ENCODE results near the gene TOB2.
"Not testable (repeated sequence)": the region's sequence is repeated elsewhere in the genome, so short reads cannot be mapped to it uniquely, and the experiment has no call there.

Gene TOB2

GRCh38 chr22:41406410-41406809, 40.2 kb downstream of the TOB2 start:
- Histone ChIP-seq H3K4me2 (peak overlapping the region in 1 of 11 experiments; percentile 60; a peak in 2 of 22 replicates), H3K4me3 (no peak overlapping the region), H3K9ac (no peak overlapping the region), H3K27ac (no peak overlapping the region), H3K9me3 (replicated peaks in 1 of 11) (no peaks in the 10 kb centered on the region), H4K20me1 (no peaks in the 10 kb centered on the region), H3K27me3 (no peaks in the 10 kb centered on the region), H3K36me3 (no peaks in the 10 kb centered on the region), H3K4me1 (peaks cover 17 to 73% (median 57%) of the 10 kb centered on the region in 10 experiments)
- TF ChIP-seq Cebpa-rat (IDR thresholded peaks at IDR 0.05): no peak

GRCh38 chr22:41405588-41405987, 41.0 kb downstream of the TOB2 start:
- Histone ChIP-seq H4K20me1 (no peaks in the 10 kb centered on the region), H3K27me3 (no peaks in the 10 kb centered on the region), H3K9ac (peak overlapping the region in 4 of 11 experiments; percentile 34 to 56 (median 47); a peak in 5 of 22 replicates), H3K9me3 (replicated peaks in 1 of 11) (no peaks in the 10 kb centered on the region), H3K4me2 (peak overlapping the region in 7 of 11 experiments; percentile 5 to 60 (median 50); a peak in 7 of 22 replicates), H3K4me3 (no peak overlapping the region), H3K36me3 (no peaks in the 10 kb centered on the region), H3K27ac (peak overlapping the region in 3 of 11 experiments; percentile 7 to 45 (median 40); a peak in 2 of 22 replicates), H3K4me1 (peaks cover 10 to 68% (median 49%) of the 10 kb centered on the region in 10 experiments)
- TF ChIP-seq Cebpa-rat (IDR thresholded peaks at IDR 0.05): no peak

- Histone ChIP-seq H3K27ac (0 out of 22 replicates have a peak overlapping the region, but pooled peaks of 1 of the 11 experiments have one; percentile 53), H3K4me3 (no peak overlapping the region), H3K9me3 (replicated peaks in 1 of 11) (no peaks in the 10 kb centered on the region), H3K9ac (peak overlapping the region in 2 of 11 experiments; percentile 4 to 10; a peak in 2 of 22 replicates), H3K4me1 (peaks cover 10 to 58% (median 40%) of the 10 kb centered on the region in 10 experiments), H4K20me1 (no peaks in the 10 kb centered on the region), H3K27me3 (no peaks in the 10 kb centered on the region), H3K36me3 (no peaks in the 10 kb centered on the region), H3K4me2 (peak overlapping the region in 8 of 11 experiments; percentile 21 to 83 (median 77); a peak in 9 of 22 replicates)
- TF ChIP-seq Cebpa-rat (IDR thresholded peaks at IDR 0.05): no peak
These were observed 42.9 kb downstream of the TOB2 start for GRCh38 chr22:41403532-41404318.

GRCh38 chr22:41402851-41403250, 43.8 kb downstream of the TOB2 start:
- H4K20me1 ChIP-seq; H3K9me3 ChIP-seq (replicated peaks in 1 of 11); H3K36me3 ChIP-seq; H3K27me3 ChIP-seq; H3K4me3 ChIP-seq: not testable (repeated sequence)
- H3K4me2 ChIP-seq: peak overlapping the region in 7 of 11 experiments; percentile 56 to 83 (median 79); a peak in 12 of 22 replicates
- peaks cover 10 to 50% (median 35%) of the 10 kb centered on the region in 10 experiments for H3K4me1 ChIP-seq
- H3K27ac ChIP-seq: peak overlapping the region in 4 of 11 experiments; percentile 50 to 70 (median 60); a peak in 6 of 22 replicates
- H3K9ac ChIP-seq: peak overlapping the region in 4 of 11 experiments; percentile 50 to 61 (median 60); a peak in 5 of 22 replicates

GRCh38 chr22:41401781-41402648, 44.6 kb downstream of the TOB2 start:
- Histone ChIP-seq H3K9me3 (replicated peaks in 1 of 11) (no peaks in the 10 kb centered on the region), H3K4me1 (peaks cover 10 to 50% (median 31%) of the 10 kb centered on the region in 10 experiments), H4K20me1 (no peaks in the 10 kb centered on the region), H3K4me3 (no peak overlapping the region), H3K27ac (peak overlapping the region in 8 of 11 experiments; percentile 1 to 70 (median 36); a peak in 11 of 22 replicates), H3K9ac (peak overlapping the region; percentile 11 to 61 (median 44); a peak in 15 of 22 replicates), H3K27me3 (no peaks in the 10 kb centered on the region), H3K4me2 (peak overlapping the region; percentile 46 to 83 (median 64)), H3K36me3 (peaks cover 3 to 13% (median 7%) of the 10 kb centered on the region in 11 experiments; a peak in 11 of 22 replicates)
- TF ChIP-seq Cebpa-rat (IDR thresholded peaks at IDR 0.05): no peak

GRCh38 chr22:41398921-41399320, 47.7 kb downstream of the TOB2 start:
- TF ChIP-seq Cebpa-rat (IDR thresholded peaks at IDR 0.05): no peak
- H3K27ac ChIP-seq: no peak overlapping the region
- peaks cover 24 to 44% (median 36%) of the 10 kb centered on the region in 11 experiments; a peak in 21 of 22 replicates for H3K36me3 ChIP-seq
- H3K27me3 ChIP-seq: no peaks in the 10 kb centered on the region
- no peaks in the 10 kb centered on the region for H3K9me3 ChIP-seq (replicated peaks in 1 of 11)
- no peak overlapping the region for H3K9ac ChIP-seq
- H3K4me2 ChIP-seq: no peak overlapping the region
- no peaks in the 10 kb centered on the region for H4K20me1 ChIP-seq
- H3K4me3 ChIP-seq: no peak overlapping the region
- H3K4me1 ChIP-seq: peaks cover 10 to 36% (median 24%) of the 10 kb centered on the region in 10 experiments

- H3K4me1 ChIP-seq: peaks cover 8 to 19% (median 10%) of the 10 kb centered on the region in 10 experiments
- no peak overlapping the region for H3K4me3 ChIP-seq
- H3K27ac ChIP-seq: no peak overlapping the region; a peak in 1 of 22 replicates
- H3K36me3 ChIP-seq: peaks cover 28 to 52% (median 38%) of the 10 kb centered on the region in 11 experiments; a peak in 21 of 22 replicates
- H3K4me2 ChIP-seq: no peak overlapping the region
- H3K9ac ChIP-seq: peak overlapping the region in 5 of 11 experiments; percentile 1 to 30 (median 17); a peak in 5 of 22 replicates
- no peaks in the 10 kb centered on the region for H3K27me3 ChIP-seq
- no peaks in the 10 kb centered on the region for H4K20me1 ChIP-seq
- H3K9me3 ChIP-seq (replicated peaks in 1 of 11): no peaks in the 10 kb centered on the region
- no peak for TF ChIP-seq Cebpa-rat (IDR thresholded peaks at IDR 0.05)
These were observed 49.3 kb downstream of the TOB2 start for GRCh38 chr22:41397143-41397811.

- H3K4me1 ChIP-seq: peaks cover 0 to 6% (median 0%) of the 10 kb centered on the region in 10 experiments; a peak in 2 of 20 replicates
- peaks cover 28 to 67% (median 44%) of the 10 kb centered on the region in 11 experiments; a peak in 21 of 22 replicates for H3K36me3 ChIP-seq
- no peaks in the 10 kb centered on the region for H4K20me1 ChIP-seq
- no peaks in the 10 kb centered on the region for H3K27me3 ChIP-seq
- no peak for TF ChIP-seq Cebpa-rat (IDR thresholded peaks at IDR 0.05)
- no peak overlapping the region for H3K4me3 ChIP-seq
- H3K27ac ChIP-seq: no peak overlapping the region
- no peaks in the 10 kb centered on the region for H3K9me3 ChIP-seq (replicated peaks in 1 of 11)
- H3K9ac ChIP-seq: no peak overlapping the region
- no peak overlapping the region for H3K4me2 ChIP-seq
These were observed 50.9 kb downstream of the TOB2 start for GRCh38 chr22:41395531-41396240.

Data from BLaER1 treated with 17β-estradiol and CSF1 and Interleukin-3, amounts not matched to agents 10 nM and 100 nM (cell line).